Effector memory CD4-positive, alpha-beta T cell (primary cell): Measurements from ENCODE around the gene SLC4A5.

Source experiments
- DNase-seq, 3 donors: peaks; one replicate each; pipeline ENCODE4 v3.0.0-alpha.2; 2020
- H3K27ac ChIP-seq: 2 replicates; pipeline ENCODE4 v1.7.0; 2013; ENCODE audit warnings: mild to moderate bottlenecking, low read length, moderate library complexity; ENCODE audit not compliant: insufficient read depth, poor library complexity, severe bottlenecking
- H3K27me3 ChIP-seq: replicated peaks from 2 replicates; pipeline ENCODE4 v1.7.0; 2013; ENCODE audit warnings: mild to moderate bottlenecking, low read length; ENCODE audit not compliant: insufficient read depth, control insufficient read depth, poor library complexity, severe bottlenecking
- H3K36me3 ChIP-seq: 2 replicates; pipeline ENCODE4 v1.7.0; 2013; ENCODE audit warnings: mild to moderate bottlenecking, low read length, moderate library complexity; ENCODE audit not compliant: control insufficient read depth, insufficient read depth
- H3K4me1 ChIP-seq: 2 replicates; pipeline ENCODE4 v1.7.0; 2013; ENCODE audit warnings: low read length, mild to moderate bottlenecking; ENCODE audit not compliant: control insufficient read depth, insufficient read depth, poor library complexity, severe bottlenecking
- H3K4me3 ChIP-seq: 2 replicates; pipeline ENCODE4 v1.7.0; 2013; ENCODE audit warnings: low read length, low read depth, mild to moderate bottlenecking; ENCODE audit not compliant: insufficient read depth, poor library complexity, severe bottlenecking
- H3K9me3 ChIP-seq: 2 replicates; pipeline ENCODE4 v1.7.0; 2013; ENCODE audit warnings: mild to moderate bottlenecking, low read length, moderate library complexity; ENCODE audit not compliant: control insufficient read depth

The SLC4A5 gene

GRCh38 chr2:74212702-74213410 lies 130.4 kb downstream of the SLC4A5 start:
- no peak for DNase-seq
- no peak overlapping the region for H3K27ac ChIP-seq
- H3K27me3 ChIP-seq: no peaks in the 10 kb centered on the region
- H3K4me1 ChIP-seq: no peaks in the 10 kb centered on the region
- peaks cover 54% of the 10 kb centered on the region for H3K36me3 ChIP-seq
- H3K9me3 ChIP-seq: no peaks in the 10 kb centered on the region
- no peak overlapping the region for H3K4me3 ChIP-seq

GRCh38 chr2:74206180-74206688 lies 137.0 kb downstream of the SLC4A5 start:
- Histone ChIP-seq H3K27ac (peak overlapping the region; percentile 77), H3K9me3 (no peaks in the 10 kb centered on the region), H3K36me3 (peaks cover 18% of the 10 kb centered on the region), H3K4me3 (peak overlapping the region; percentile 15), H3K4me1 (peaks cover 18% of the 10 kb centered on the region), H3K27me3 (no peaks in the 10 kb centered on the region)
- no peak for DNase-seq

GRCh38 chr2:74205596-74205995 lies 137.6 kb downstream of the SLC4A5 start:
- no peak for DNase-seq
- H3K36me3 ChIP-seq: peaks cover 15% of the 10 kb centered on the region
- H3K4me1 ChIP-seq: peaks cover 18% of the 10 kb centered on the region
- H3K27me3 ChIP-seq: no peaks in the 10 kb centered on the region
- no peaks in the 10 kb centered on the region for H3K9me3 ChIP-seq
- peak overlapping the region; percentile 15 for H3K4me3 ChIP-seq
- peak overlapping the region; percentile 77 for H3K27ac ChIP-seq

GRCh38 chr2:74205113-74205512 lies 138.1 kb downstream of the SLC4A5 start:
- Histone ChIP-seq H3K36me3 (peaks cover 11% of the 10 kb centered on the region), H3K9me3 (no peaks in the 10 kb centered on the region), H3K4me1 (peaks cover 18% of the 10 kb centered on the region), H3K27me3 (no peaks in the 10 kb centered on the region), H3K27ac (peak overlapping the region; percentile 77), H3K4me3 (no peak overlapping the region)
- DNase-seq: no peak

- H3K4me1 ChIP-seq: peaks cover 18% of the 10 kb centered on the region
- no peaks in the 10 kb centered on the region for H3K9me3 ChIP-seq
- H3K27me3 ChIP-seq: no peaks in the 10 kb centered on the region
- no peak overlapping the region for H3K27ac ChIP-seq
- no peak overlapping the region for H3K4me3 ChIP-seq
- no peak for DNase-seq
- H3K36me3 ChIP-seq: peaks cover 5% of the 10 kb centered on the region
Measured at GRCh38 chr2:74204436-74204835, 138.8 kb downstream of the SLC4A5 start.

GRCh38 chr2:74201596-74201995 lies 141.6 kb downstream of the SLC4A5 start:
- Histone ChIP-seq H3K27ac (no peak overlapping the region), H3K36me3 (no peaks in the 10 kb centered on the region), H3K4me3 (no peak overlapping the region), H3K4me1 (peaks cover 21% of the 10 kb centered on the region), H3K27me3 (no peaks in the 10 kb centered on the region), H3K9me3 (no peaks in the 10 kb centered on the region)
- DNase-seq: no peak

- H3K27me3 ChIP-seq: no peaks in the 10 kb centered on the region
- no peak for DNase-seq
- H3K4me1 ChIP-seq: peaks cover 17% of the 10 kb centered on the region
- no peaks in the 10 kb centered on the region for H3K9me3 ChIP-seq
- no peaks in the 10 kb centered on the region for H3K36me3 ChIP-seq
- no peak overlapping the region for H3K4me3 ChIP-seq
- no peak overlapping the region for H3K27ac ChIP-seq
Measured at GRCh38 chr2:74201196-74201595, 142.0 kb downstream of the SLC4A5 start.

- H3K27ac ChIP-seq: no peak overlapping the region
- H3K36me3 ChIP-seq: no peaks in the 10 kb centered on the region
Measured at GRCh38 chr2:74199871-74200305, 143.3 kb downstream of the SLC4A5 start.

GRCh38 chr2:74199275-74199701 lies 143.9 kb downstream of the SLC4A5 start:
- H3K27ac ChIP-seq: peak overlapping the region; percentile 88
- H3K4me1 ChIP-seq: peaks cover 6% of the 10 kb centered on the region
- H3K27me3 ChIP-seq: no peaks in the 10 kb centered on the region
- H3K4me3 ChIP-seq: peak overlapping the region; percentile 80
- DNase-seq: no peak
- H3K9me3 ChIP-seq: no peaks in the 10 kb centered on the region
- no peaks in the 10 kb centered on the region for H3K36me3 ChIP-seq

More at GRCh38 chr2:74199871-74200305, 143.3 kb downstream of the SLC4A5 start:
- DNase-seq: no peak
- Histone ChIP-seq H3K4me3 (peak overlapping the region; percentile 80), H3K27me3 (no peaks in the 10 kb centered on the region), H3K9me3 (no peaks in the 10 kb centered on the region), H3K4me1 (peaks cover 6% of the 10 kb centered on the region)

- Histone ChIP-seq H3K27ac (peak within 1 kb of the TSS; percentile 88), H3K36me3 (no peaks in the 10 kb centered on the region), H3K4me1 (peaks cover 6% of the 10 kb centered on the region), H3K27me3 (no peaks in the 10 kb centered on the region), H3K4me3 (peak within 1 kb of the TSS; percentile 80), H3K9me3 (no peaks in the 10 kb centered on the region)
- peak; percentile 81 to 83 (median 82) for DNase-seq
Measured at GRCh38 chr2:74198461-74199274, 144.5 kb downstream of the SLC4A5 start, which contains the start of gene MTHFD2. MTHFD2 (plus strand) TSS chr2:74198615; CDS start chr2:74198642, 27 bp downstream.
